ENCODE data around the gene MTHFD2L.

The MTHFD2L gene

DNA sequence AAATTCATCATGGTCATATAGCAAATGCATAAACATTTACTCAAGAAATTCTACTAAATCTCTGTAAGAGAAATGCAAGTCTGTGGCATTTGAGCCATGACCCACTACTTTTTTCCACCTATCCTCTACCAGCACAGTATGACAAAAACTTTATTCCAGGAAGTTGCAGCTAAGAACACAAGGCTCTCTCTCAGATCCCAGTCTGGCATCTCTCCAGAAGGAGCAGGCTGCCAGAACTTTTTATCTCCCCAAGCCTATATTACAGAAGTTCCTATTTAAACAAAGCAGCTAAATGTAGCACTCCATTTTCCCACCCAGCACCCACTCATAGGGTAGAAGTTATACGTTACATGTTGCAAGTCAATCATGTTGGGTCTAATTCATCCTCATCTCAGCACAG is 101.0 kb downstream of the MTHFD2L start:
- DNase-seq: no peak

DNA sequence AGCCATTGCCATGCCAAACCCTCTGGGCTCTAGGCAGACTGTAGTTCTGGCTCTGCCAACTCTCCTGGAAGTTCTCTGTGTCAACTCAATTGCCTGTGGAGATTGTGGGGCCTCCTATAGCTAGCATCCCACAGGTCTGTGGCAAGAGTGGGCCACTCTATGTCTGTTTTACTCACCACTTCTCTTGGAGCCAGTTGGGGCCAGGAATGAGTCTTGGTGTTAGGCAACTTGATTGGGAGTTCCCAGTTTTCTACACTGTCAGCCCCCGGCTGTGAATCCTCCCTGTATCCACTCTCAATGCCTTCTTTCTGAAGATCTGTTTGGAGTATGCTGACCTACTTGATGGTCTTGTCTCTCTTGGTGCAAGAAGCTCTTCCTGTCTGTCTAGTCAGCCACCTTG is 102.1 kb downstream of the MTHFD2L start:
- DNase-seq: no peak

DNA sequence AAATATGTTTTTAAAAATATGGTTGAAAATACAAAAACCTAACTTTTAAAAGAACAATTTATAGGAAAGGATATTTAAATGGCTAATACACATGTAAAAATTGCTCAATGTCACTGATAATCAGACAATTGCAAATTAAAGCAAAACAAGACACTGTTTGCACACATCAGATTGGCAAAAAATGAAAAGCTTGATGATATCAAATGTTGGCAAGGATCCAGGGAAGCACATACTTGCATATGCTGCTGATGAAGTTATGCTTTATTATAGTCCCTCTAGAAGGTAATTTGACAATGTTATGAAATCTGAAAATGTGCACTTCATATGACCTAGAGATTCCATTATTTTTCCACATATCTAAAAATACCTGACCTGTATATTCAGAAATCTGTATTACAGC is 104.6 kb downstream of the MTHFD2L start:
- DNase-seq: no peak

DNA sequence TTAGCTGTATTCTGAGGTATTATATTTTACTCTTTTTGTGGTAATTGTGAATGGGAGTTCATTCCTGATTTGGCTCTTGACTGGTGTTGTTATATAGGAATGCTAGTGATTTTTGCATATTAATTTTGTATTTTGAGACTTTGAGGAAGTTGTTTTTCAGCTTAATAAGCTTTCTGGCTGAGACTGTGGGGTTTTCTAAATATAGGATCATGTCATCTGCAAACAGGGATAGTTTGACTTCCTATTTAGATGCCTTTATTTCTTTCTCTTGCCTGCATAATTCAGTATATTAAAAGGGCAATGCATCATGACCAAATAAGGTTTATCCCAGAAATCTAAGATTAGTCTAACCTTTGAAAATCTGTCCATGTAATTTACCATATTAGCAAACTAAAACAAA is 105.6 kb downstream of the MTHFD2L start:
- DNase-seq: no peak

DNA sequence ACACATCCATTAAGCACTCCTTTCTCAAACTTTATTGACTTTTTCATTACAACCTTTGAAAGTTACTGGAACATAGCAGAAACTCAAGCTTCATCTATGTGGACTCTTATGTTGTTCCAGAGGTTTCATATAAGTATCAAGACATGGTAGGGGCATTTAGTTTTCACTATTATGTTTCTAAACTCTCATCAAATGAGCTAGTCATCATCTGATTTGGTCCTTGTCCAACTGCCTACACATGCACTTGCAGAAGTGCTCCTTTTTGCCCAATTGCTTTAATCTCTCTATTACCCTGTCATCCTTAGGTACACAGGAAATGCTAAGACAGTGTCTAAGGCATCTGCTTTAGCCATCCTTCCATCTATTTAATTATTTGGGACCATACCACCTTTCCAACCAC is 108.2 kb downstream of the MTHFD2L start:
- no peak for DNase-seq

DNA sequence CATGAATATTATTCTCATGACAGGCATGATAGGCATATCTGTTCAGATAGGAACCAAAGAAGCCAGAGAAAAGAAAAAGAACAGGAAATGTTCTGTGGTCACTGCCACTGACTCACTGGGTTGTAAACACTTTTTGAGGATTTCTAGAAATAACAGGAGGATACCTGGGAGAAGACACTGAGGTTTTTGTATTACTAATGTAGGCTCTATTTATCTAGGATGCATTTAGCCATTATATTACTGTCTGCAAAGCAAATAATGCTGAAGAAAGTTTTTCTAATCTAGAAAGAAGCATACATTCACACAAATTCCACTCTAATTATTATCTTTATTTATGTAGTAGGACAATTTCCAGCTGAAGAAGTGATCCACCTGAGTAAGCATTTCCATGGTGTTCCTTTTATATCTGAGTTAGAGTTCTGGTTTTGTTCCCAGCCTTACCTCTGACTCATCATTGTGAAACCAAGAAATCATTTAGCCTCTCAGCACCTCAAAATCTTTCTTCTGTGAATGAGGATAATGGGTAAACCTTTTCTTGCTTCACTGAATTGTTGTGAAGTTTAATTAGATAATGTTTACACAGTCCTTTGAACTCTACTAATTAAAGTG is 110.2 kb downstream of the MTHFD2L start:
- DNase-seq: no peak

DNA sequence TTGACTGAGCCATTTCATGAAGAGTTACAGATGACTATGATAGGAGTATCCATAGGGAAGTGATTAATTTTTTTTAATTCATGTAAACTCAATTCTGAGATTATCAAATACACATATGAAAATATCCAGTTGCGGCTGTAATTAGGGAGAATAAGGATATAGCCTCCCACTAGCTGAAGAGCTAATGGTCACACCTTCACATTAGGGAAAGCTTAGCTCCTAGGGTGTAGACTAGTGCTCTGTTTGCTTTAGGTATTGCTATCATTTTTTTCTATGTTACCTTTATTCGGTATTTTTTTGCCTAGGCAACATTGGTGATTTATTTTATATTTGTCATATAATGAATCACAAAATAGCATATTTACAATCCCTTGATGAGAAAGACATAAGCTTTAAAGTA is 110.7 kb downstream of the MTHFD2L start:
- DNase-seq: no peak

DNA sequence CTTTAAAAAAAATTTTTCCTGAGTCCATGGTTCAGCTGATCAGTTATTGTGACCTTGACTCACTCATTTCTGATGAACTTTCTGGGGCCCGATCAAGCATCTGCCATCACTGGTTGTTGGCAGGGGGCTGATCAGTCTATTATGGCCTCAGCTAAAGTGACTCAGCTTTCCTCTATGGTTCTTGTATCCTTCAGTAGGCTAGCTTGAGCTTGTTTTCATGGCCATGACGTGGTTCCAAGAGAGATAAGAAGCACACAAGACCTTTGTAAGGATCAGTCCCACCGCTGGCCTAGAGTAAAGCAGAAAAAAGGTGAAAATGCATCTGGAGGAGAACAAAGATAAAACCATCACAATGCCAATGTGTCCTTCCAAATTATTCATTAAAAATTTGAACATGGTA is 120.6 kb downstream of the MTHFD2L start:
- DNase-seq: no peak

DNA sequence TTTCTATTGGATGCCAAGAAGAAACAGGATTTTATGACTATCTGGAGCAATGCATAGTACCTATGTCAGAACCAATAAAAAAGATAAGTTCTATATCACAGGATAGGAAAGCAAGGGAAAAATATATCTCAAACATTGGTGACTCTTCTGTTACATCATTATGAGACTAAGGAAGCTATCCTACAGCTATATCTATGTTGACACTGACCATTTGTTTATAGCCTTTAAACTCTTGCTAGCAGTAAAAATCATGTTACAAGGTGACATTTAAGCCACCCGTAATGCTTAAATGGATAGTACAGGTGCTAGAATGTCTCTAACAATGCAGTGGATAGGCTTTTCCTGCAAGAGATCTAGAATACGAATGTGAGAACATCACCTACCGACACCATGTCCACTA is 121.8 kb downstream of the MTHFD2L start:
- no peak for DNase-seq

DNA sequence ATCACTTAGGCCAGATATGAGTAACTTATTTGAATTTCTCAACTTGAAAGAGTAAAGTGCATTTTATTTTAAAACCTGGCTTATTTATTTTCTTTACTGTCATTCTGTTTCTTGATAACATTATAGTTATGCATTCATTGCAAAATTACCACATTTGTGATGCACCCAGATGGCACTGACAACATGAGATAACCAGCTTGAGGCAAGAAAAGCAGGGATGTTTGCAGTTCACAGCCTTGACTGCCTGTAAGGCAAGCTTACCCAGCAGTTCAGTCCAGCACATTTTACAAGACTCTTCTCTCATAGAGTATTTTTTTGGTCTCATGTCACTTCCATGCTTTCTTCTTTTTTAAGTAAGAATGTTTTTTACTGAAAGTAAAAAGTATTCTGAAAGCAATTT is 125.0 kb downstream of the MTHFD2L start:
- DNase-seq: no peak

DNA sequence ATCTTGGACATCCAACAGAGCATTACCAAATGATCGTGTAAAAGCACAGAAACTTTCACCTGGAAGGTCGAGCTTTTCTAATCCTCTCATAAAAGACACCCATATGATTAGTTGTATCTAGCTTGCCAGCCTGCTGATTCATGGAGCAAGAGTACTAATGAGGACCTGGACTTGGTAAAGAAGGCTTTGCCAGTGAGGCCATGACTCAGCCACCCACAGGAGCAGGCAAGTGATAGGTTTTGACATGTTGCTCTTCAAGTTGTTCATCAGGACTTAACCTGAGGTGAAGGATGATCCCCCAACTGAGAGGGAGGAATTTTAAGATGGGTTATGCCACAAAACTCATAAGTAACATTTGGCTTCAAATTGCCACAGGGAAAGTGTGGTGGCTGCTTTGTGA is 125.7 kb downstream of the MTHFD2L start:
- no peak for DNase-seq

DNA sequence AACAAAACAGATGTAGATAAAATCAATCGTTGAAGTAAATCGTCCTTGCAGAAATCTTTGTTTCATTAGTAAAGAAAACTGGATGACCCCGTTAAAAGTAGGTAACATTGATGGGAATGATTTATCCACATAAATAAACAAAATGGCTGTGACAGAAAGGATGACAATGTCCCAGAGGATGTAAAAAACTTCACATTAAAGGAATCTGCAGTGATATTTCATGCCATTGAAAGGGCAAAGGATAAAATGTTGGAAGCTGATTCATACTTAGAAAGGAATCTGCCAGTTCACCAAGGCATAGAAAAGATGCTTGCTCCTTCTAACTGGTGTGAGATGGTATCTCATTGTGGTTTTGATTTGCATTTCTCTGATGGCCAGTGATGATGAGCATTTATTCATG is 126.1 kb downstream of the MTHFD2L start:
- no peak for DNase-seq

DNA sequence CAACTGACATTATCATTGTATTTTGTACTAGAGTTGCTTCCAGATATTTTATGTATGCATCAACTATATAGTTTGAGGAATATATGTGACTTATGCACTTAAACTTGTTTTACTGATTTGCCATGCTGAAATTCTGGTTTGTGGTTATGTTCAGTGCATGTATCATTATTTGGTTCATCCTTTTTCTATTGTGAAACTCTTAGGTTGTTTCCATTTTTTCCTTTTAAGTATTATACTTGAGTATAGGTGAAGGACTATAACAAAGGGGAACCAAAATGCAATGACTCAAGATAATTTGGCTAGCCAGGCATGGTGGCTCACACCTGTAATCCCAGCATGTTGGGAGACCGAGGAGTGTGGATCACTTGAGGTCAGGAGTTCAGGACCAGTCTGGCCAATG is 129.2 kb downstream of the MTHFD2L start:
- no peak for DNase-seq

DNA sequence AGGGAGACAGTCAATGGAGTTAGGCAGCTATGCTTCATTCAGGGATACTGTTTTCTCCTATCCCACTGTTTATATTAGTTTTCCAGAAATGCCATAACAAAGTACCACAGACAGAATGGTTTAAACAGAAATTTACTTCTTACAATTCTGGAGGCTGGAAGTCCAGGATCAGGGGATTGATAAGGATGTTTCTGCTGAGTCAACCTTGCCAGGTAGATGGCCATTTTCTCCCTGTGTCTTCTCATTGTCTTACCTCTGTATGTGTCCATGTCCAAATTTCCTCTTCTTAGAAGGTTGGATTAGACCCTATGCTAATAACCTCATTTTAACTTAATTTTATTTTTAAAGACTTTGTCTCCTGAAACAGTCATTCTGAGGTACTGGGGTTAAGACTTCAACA is 129.9 kb downstream of the MTHFD2L start:
- no peak for DNase-seq

DNA sequence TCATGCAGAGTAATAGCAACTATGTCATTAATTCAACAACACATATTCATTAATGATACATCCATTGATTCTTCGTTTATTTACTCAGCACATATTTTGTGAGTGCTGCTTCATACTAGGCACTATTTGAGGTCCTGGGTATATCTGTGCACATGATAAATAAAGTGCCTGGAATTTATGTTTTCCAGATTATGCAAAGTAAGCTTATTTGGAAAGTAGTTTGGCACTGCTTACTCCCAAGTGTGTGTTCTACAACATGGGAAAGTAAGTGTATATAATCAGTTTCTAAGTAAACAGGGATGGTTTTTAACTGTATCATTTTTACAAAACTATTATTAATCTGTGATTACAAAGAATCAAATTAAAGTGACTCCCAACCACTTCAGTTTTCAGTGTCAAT is 133.6 kb downstream of the MTHFD2L start:
- no peak for DNase-seq

DNA sequence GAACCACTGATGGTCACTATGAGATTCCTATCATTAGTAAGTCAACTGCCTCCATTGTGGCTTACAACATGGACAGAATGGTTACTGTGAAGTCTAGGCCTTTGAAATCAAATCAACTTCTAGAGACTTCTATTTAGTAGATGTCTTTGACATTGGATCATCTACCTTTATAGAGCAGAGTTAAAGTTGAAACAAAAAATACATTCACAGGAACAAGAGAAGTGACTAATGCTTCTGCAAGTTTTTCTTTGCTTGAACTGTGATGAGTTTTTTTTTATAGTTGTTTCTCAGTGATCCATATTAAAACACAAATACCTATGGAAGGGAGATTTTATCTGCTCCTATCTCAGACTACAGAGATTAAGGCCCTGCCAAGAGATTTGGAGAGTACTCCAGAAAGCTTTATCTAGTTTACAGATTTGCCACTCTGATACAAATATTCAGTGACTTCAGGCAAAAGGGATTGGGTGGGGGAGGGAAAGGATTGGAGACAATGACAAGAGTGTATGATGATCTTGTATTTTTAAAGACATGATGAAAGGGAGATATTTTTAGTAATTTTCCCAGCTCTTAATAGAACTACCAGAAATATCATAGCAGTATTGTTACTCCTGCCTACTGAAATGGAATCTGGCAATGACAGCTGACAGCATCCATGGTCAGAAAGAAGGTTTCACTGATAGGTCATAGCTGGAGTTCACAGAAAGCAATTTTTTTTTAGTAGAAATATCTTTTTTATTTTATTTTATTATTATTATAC is 134.4 kb downstream of the MTHFD2L start:
- DNase-seq: no peak

DNA sequence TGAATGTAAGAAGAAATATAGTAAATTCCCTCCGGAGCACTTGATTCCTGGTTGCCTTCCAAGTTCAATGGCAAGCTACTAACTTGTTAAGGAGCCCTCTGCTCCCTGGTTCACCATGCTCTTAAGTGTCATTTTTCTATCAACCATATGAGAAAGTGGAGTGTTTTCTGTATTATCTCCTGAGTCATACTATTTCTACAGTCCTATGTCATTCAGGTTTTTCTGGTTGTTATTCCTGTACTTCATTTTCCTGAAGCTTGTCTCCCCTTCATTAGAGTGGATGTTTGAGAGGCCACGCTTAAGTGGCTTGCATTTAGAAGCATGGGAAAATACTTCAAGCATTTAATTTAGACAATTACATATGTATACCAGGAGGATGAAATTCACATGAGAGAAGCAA is 135.6 kb downstream of the MTHFD2L start:
- no peak for DNase-seq

DNA sequence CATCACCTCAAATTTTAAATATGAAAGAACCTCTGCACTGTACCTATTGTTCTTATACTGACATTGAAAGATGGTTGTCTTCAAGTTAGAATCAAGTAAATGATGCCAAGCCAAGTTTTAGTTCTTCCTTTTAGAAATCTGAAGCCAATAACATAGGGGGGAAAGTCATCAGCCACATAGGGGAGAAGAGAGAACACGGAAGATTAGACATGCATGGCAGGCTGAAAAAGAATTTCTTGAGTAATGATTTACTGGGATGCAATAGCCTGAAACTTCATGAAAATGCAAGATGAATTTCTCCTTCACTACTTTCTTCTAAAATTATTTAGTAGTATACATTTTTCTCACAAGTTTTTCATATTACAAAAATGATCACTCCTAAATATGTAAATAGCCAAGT is 136.8 kb downstream of the MTHFD2L start:
- no peak for DNase-seq

DNA sequence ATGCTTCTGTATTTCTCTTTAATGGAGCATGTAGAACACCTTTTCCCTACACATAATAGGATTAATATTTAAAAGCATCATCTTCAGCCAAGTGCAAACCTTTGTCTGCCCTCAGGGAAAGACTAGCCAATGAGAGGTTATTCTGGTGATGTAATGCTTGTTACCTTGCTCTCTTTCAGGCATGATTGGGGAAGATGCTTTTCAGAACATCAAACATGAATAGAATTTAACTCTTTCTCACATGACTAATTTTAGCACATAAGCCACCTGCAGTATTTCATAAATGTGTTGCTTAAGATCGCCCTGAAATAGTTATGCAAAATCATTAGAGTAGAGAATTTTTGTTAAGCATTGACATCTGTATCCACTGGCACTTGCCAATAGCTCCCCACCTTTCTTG is 139.6 kb downstream of the MTHFD2L start:
- no peak for DNase-seq

DNA sequence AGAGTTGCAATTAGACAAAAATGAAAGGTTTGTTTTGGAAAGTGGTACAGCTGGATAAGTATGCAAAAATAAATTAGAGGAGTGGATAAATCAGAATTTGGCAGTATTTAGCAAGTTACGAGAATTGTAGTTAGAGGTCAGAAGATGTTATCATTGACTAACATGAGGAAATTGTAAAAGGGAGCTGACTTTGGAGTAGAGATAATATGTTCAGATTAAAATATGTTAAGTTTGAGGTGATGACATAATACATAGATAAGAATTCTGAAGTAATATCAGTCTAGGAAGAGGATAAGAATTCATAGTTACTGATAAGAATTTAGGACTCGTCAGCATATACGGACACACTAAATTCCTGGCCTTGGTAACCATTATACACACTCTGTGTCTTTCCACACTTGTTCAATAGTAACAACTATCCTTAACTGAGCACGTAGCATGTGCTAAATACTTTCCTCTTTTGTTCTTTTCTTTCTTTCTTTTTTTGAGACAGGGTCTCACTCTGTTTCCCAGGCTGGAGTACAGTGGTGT is 146.2 kb downstream of the MTHFD2L start:
- no peak for DNase-seq

DNA sequence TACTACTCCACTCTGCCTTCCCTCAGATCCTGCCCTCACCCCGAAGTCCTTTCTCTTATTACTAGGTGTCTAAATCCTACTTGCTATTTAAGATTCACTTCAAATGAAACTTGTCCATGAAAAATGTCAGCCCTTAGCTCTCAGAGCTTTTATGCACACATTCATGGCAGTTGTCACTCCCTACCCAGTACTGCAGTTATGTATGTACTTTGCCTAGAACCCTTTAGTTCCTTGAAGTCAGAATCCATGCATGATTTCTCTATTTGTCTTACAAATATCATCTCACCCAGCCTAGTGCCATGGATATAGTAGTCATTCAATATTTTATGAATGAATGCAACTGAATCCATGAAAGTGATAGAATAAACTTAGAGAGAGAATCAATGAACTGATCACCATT is 147.1 kb downstream of the MTHFD2L start:
- DNase-seq: no peak

DNA sequence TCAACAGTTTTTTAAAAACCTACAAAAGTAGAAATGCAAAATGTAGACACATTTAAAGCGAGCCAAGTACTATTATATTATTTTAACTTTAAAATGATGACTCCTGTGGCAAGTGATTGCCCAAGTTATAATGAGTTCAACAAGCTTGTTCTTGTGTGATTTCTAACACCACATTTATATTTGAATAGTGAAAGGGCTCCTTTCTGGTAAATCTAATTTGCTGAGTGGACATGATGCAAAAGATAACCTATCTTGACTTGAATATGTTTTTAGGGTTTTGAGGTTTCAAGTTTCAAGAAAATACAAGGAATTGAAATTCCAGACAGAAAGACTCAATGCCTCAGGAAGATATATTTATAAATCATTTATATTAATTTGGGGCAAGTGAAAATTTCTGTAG is 149.3 kb downstream of the MTHFD2L start:
- no peak for DNase-seq

DNA sequence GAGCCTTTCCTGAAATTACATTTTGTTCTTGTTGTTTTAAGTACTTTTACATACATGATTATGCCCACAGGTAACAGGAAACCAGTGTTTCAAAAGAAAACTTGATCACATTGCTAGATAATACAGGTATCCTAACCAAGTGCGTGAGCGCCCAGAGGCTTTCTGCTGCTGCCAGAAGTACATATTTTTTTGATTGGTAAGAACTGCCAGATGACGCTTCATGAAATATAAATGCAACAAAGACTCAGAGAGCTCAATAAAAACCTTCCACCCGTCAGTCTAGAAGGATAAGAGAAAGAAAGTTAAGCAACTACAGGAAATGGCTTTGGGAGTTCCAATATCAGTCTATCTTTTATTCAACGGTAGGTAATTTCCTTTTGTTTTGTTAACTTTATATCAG is 150.3 kb downstream of the MTHFD2L start, which contains the start of gene EPGN:
EPGN (plus strand) TSS at position 256 of the 400 bp plus-strand sequence; CDS start at position 320, 64 bp downstream.
- no peak for DNase-seq

DNA sequence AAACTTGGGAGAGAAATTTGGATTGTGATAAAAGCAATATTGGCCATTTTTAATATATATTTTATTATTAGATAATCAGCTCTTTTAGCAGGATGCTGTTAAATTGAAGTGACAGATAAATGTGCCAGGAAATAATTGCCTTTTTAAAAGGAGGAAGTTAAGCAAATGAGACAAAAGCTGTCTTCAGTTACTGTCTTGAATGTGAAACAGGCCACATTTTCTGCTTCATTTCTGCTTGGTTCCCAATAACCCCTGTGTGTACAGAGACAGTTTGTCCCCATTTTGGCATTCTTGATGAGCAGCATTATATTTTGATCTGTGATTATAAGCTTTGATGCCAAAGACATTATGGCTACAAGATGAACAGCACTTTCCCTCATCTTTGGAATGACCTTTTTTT is 151.3 kb downstream of the MTHFD2L start:
- no peak for DNase-seq

Data from NCI-H82 (cell line).